DMS114 treated with DMSO at 0.1 percent for 48 hours (cell line): Measurements from ENCODE around the gene ADAMTS17.
A peak's percentile ranks its signal among the peaks of the same experiment; 100 is the strongest.
"Not testable (repeated sequence)": the region's sequence is repeated elsewhere in the genome, so short reads cannot be mapped to it uniquely, and the experiment has no call there.

Experiments used
- DNase-seq: peaks from one replicate; lab custom pipeline; 2025; ENCODE audit not compliant: unreplicated experiment; lab: John Stamatoyannopoulos, UW

The ADAMTS17 gene

GRCh38 chr15:100339451-100339850 lies 2.3 kb downstream of the ADAMTS17 start:
- not testable (repeated sequence) for DNase-seq

DNA sequence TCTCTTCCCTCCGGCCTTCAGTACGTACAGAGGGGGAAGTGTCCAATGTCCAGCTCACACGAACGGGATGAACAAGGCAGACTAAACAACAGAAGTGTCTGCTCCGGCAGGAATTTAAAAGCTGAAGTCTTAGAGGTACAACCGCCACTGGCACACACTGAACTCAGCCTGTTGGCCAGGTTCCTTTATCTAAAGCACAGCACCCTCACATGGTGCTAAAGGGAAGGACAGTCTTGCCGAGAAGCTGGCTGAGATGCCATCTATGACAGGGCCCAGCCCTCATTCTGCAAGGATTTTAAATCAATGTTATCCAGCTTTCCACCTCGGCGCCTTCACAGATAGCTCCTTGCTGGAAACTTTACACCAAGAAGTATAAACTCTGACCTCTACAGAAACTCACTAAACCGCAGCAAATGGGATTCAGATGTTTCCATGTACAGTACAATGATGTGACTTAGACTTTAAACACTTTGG lies 2.8 kb downstream of the ADAMTS17 start:
- DNase-seq = peak; percentile 41

- DNase-seq = no peak
Observed at GRCh38 chr15:100338247-100338646, 3.5 kb downstream of the ADAMTS17 start.

GRCh38 chr15:100337096-100338044 lies 4.4 kb downstream of the ADAMTS17 start:
- DNase-seq = no peak

DNA sequence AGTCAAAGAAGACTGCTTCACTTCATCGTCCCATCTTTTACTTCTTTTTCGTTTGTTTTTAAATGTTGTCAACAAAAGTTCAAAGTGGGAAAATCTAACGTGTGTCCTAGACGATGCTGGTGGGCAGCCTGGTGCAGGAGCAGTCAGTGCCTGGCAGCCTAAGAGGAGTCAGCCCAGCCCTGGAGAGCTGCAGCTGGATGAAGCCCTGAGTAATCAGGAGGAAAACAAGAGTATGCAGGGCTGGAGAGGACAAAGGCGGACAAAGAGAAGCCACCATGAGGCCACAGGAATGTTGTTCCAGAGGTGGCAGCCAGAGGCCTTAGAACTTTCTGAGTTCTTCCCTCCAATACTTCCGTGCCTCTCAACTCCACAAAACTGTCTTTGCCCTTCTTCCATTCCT lies 5.7 kb downstream of the ADAMTS17 start:
- DNase-seq = no peak

- no peak for DNase-seq
Observed at GRCh38 chr15:100335335-100335999, 6.3 kb downstream of the ADAMTS17 start.

DNA sequence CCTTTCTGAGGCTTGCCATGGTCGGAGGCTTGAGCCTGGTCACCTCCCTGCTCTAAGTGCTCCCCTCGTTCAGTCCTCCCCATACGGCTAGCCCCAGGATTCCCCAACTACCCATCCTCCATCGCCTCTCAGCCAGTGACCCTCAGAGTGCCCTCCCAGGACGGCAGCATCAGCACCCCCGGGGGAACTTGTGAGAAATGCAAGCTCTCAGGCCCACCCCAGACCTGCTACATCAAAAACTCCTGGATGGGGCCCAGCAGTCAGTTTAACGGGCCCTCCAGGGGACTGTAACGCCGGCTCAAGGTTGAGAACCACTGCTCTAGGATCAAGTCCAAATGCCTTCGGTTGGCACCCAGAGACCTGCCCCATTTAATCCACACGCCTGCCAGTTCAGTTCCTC lies 6.9 kb downstream of the ADAMTS17 start:
- DNase-seq = no peak

- DNase-seq = no peak
Observed at GRCh38 chr15:100334456-100334855, 7.3 kb downstream of the ADAMTS17 start.

- DNase-seq = no peak
Observed at GRCh38 chr15:100334015-100334414, 7.8 kb downstream of the ADAMTS17 start.

DNA sequence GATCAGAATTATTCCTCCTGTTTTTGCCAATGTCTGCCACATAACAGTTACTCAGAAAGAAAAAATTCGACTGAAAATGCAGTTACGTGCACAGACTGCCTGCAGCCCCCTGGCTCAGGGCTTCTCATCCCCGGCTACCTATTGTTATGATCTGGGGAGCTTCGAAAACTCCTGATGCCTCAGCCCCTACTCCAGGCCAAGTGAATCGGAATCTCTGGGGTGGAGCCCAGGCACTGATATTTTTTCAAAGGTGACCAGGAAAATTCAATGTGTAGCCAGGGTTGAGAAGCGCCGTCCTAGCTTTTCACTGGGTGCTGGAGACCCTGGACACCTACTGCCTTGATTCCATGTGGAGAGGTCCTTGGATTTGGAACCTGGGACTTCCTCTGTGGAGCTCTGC lies 8.5 kb downstream of the ADAMTS17 start:
- no peak for DNase-seq

GRCh38 chr15:100332721-100333120 lies 9.1 kb downstream of the ADAMTS17 start:
- no peak for DNase-seq

DNA sequence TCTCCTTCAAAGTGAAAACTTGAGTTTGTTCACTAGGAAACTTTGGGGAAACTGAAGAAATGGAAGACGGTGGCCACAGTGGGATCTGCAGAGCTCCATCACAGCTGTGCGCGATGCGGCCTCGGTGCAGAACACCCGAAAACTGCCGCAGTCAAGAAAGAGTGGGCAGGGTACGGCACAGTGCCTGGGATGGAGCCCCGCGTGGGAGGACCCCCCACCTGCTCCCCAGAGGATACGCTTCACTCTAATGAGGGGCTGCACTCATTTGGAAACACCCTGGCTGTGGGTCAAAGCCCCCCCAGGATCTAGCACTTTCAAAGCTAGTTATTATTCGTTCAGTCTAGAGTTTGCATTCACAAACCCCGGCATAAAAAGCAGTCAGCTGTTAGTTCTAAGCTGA lies 9.5 kb downstream of the ADAMTS17 start:
- DNase-seq = no peak

- DNase-seq = no peak
Observed at GRCh38 chr15:100330629-100331215, 11.1 kb downstream of the ADAMTS17 start.

GRCh38 chr15:100330221-100330620 lies 11.6 kb downstream of the ADAMTS17 start:
- DNase-seq = no peak

DNA sequence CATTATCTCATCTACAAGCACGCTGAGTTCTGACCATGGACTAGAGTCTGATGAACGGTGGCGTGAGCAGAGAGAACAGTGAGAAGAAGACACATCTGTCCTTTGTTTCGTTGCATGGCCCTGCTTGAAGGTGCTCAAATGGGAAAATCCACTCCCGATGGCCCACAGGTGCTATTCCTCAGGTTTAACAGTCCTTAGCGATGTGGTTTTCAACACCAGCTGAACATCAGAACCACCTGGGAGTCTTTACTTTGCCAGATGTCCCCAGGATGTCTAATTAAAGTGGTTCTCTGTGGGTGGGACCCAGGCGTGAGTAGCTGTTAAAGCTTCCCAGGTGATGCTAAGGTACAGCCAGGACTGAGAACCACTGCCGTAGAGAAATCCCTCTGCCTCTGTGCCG lies 13.0 kb downstream of the ADAMTS17 start:
- DNase-seq = no peak

DNA sequence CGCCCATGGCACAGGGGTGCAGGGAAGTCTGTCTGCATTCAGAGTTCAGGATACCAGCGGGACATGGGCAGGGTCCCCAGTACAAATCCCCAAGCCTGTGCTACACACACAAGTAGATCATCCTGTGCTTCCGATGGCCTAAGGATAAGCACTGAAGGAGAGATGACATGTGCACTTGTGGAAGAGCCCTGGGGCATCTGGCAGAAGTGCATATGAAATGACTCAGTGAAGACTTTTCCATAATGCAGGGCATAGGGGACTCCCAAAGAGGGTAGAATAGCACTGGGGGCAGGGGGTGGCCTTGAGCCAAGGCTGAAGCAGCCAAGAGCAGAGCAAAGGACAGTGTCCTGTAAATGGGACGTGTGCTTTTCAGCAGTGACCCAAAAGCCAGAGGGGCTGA lies 22.9 kb downstream of the ADAMTS17 start:
- no peak for DNase-seq

- no peak for DNase-seq
Observed at GRCh38 chr15:100314809-100315400, 26.9 kb downstream of the ADAMTS17 start.

- no peak for DNase-seq
Observed at GRCh38 chr15:100311833-100312476, 29.8 kb downstream of the ADAMTS17 start.

GRCh38 chr15:100311154-100311625 lies 30.6 kb downstream of the ADAMTS17 start:
- no peak for DNase-seq

DNA sequence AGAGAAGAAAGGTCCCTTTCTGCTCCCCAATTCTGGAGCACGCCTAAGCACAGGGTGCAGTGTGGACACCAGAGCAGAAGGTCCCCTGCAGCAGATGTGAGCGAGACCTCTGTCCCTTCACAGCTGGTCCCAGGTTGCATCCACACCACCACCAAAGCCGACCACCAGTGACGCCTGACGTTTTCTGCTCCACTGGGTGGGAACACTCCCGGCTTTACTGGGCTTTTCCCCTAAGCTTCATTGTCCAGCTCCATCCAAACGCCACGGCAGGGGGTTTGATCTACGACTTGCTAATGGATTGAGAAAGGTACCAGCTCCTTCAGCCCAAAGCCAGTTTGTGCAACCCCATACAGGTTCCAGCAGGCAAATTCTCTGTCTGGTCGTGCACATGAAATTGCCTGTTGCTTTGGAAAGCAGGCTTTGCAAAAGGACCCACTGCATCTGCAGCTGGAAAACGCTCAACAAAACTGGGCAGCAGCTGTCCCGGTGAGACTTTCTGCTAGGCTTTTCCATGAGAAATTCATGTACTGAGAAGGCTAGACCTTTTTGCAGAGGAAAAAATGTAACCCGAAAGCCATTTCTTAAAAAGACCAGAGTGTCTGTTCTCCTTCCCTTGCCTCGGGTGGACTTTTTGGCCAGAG lies 31.1 kb downstream of the ADAMTS17 start:
- no peak for DNase-seq
